ENCODE data around the gene ADAP1. TPM values are rescaled to one million over a fixed set of nuclear protein-coding genes. Genes with fewer than 3 reads are reported as not detected.

The ADAP1 gene
- total and polyA plus RNA-seq, 2 of the 13 experiments (the other 11 are each of a cell fraction or from before 2014, with no cell fraction given), result 10.5 to 24.6 TPM

DNA sequence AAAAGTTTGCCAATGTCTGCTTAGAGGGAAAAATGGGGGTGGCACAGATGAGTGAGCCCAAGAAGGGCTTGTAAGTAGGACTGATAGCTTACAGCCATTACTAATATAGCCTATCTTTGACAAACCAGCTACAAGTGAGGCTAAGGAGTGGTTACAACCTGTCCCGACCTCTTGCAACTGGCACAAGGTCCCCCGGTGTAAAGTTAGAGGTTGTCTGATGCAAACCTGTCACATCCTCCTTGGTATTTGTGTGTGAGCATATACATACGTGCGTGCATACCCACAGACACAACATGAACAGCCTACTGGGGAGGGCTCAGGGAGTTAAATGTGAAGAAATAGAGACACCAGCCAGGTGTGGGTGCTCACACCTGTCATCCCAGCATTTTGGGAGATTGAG is 14.6 kb downstream of the ADAP1 start:
- Histone ChIP-seq H3K36me3 (replicated peaks in 1 of 2; ENCODE audit: control insufficient read depth in 1 of 2, insufficient read depth in 2 of 2, low read length in 2 of 2) (no peaks in the 10 kb centered on the region), H3K79me2 (ENCODE audit: insufficient read depth, low read length) (no peaks in the 10 kb centered on the region), H3K9ac (ENCODE audit: insufficient read depth, low read depth, low read length) (no peak overlapping the region), H2AFZ (ENCODE audit: low read length) (no peak overlapping the region), H3K27ac (ENCODE audit: extremely low read length, insufficient read depth, low read length) (no peak overlapping the region), H3K9me3 (ENCODE audit: low read length) (no peaks in the 10 kb centered on the region), H3K27me3 (ENCODE audit: control insufficient read depth in 1 of 2, insufficient read depth in 2 of 2, low read length in 2 of 2) (no peaks in the 10 kb centered on the region), H4K20me1 (ENCODE audit: insufficient read depth, low read length) (no peaks in the 10 kb centered on the region), H3K4me3 (replicated peaks in 1 of 3; ENCODE audit: insufficient read depth in 1 of 3, low read depth in 2 of 3, low read length in 3 of 3) (no peak overlapping the region), H3K4me2 (ENCODE audit: low read depth, low read length) (no peak overlapping the region), H3K4me1 (ENCODE audit: insufficient read depth, low read length) (peaks cover 9% of the 10 kb centered on the region)
- POLR2A ChIA-PET, result no interaction called here
- in situ Hi-C loops (cut with HindIII; ENCODE audit: extremely low pct_ligation_motif_present, low pct_unique_long_range_greater_than_20kb) (no loop called here), intact Hi-C loops (cut with micrococcal nuclease; ENCODE audit: unreplicated experiment) (no loop called here)
- no peak for ATAC-seq
- BruUV-seq (replicated peaks), result no TSS peak
- CTCF ChIA-PET (ENCODE audit: low intra/inter-chr PET ratio, low total read pairs), result no interaction called here
- no peak for FAIRE-seq
- TF ChIP-seq HMG20B (CRISPR knock-in tag; conservative IDR thresholded peaks at IDR 0.05), result no peak
- TF ChIP-seq, protein P1, sequence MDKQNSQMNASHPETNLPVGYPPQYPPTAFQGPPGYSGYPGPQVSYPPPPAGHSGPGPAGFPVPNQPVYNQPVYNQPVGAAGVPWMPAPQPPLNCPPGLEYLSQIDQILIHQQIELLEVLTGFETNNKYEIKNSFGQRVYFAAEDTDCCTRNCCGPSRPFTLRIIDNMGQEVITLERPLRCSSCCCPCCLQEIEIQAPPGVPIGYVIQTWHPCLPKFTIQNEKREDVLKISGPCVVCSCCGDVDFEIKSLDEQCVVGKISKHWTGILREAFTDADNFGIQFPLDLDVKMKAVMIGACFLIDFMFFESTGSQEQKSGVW (CRISPR knock-in tag; IDR thresholded peaks at IDR 0.05; ENCODE audit: borderline replicate concordance), result no peak
- TF ChIP-seq, protein P2, sequence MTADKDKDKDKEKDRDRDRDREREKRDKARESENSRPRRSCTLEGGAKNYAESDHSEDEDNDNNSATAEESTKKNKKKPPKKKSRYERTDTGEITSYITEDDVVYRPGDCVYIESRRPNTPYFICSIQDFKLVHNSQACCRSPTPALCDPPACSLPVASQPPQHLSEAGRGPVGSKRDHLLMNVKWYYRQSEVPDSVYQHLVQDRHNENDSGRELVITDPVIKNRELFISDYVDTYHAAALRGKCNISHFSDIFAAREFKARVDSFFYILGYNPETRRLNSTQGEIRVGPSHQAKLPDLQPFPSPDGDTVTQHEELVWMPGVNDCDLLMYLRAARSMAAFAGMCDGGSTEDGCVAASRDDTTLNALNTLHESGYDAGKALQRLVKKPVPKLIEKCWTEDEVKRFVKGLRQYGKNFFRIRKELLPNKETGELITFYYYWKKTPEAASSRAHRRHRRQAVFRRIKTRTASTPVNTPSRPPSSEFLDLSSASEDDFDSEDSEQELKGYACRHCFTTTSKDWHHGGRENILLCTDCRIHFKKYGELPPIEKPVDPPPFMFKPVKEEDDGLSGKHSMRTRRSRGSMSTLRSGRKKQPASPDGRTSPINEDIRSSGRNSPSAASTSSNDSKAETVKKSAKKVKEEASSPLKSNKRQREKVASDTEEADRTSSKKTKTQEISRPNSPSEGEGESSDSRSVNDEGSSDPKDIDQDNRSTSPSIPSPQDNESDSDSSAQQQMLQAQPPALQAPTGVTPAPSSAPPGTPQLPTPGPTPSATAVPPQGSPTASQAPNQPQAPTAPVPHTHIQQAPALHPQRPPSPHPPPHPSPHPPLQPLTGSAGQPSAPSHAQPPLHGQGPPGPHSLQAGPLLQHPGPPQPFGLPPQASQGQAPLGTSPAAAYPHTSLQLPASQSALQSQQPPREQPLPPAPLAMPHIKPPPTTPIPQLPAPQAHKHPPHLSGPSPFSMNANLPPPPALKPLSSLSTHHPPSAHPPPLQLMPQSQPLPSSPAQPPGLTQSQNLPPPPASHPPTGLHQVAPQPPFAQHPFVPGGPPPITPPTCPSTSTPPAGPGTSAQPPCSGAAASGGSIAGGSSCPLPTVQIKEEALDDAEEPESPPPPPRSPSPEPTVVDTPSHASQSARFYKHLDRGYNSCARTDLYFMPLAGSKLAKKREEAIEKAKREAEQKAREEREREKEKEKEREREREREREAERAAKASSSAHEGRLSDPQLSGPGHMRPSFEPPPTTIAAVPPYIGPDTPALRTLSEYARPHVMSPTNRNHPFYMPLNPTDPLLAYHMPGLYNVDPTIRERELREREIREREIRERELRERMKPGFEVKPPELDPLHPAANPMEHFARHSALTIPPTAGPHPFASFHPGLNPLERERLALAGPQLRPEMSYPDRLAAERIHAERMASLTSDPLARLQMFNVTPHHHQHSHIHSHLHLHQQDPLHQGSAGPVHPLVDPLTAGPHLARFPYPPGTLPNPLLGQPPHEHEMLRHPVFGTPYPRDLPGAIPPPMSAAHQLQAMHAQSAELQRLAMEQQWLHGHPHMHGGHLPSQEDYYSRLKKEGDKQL (CRISPR knock-in tag; IDR thresholded peaks at IDR 0.05; ENCODE audit: low read depth), result no peak
- 94% methylated on average over 2 of the region's 4 CpGs for WGBS (ENCODE audit: low lambda C conversion rate)
- DNase-seq (ENCODE audit: low spot score), result no peak
